ENCODE data around the gene PLXNA4.

DNA sequence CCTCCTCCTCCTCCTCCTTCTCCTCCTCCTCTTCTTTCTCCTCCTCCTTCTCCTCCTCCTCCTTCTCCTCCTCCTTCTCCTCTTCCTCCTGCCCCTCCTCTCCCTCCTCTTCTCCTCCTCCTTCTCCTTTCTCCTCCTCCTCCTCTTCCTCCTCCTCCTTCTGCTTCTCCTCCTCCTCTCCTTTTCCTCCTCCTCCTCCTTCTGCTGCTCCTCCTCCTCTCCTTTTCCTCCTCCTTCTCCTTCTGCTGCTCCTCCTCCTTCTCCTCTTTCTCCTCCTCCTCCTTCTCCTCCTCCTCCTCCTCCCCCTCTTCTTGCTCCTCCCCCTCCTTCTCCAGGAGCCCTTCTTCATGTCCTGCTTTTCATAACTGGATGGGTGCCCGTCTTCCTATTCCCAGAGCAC is 12.2 kb downstream of the PLXNA4 start:
- no peak for TF ChIP-seq POLR2A (IDR thresholded peaks at IDR 0.05)
- TF ChIP-seq CTCF (IDR thresholded peaks at IDR 0.05 in 8 of 11, conservative IDR thresholded peaks at IDR 0.05 in 3 of 11) = no peak
